Activated T-cell treated with anti-CD3 and anti-CD28 coated beads, Interleukin-2, amount 50 U/mL, for 24 hours (primary cell): ENCODE measurements around the gene PTTG1IP.
"Not testable (repeated sequence)": the region's sequence is repeated elsewhere in the genome, so short reads cannot be mapped to it uniquely, and the experiment has no call there.

Source experiments
- DNase-seq: peaks from one replicate; pipeline ENCODE4 v3.0.0-alpha.2; 2020
- H3K27ac Mint-ChIP-seq: 2 replicates; pipeline ENCODE4 v1.8.0; 2020; ENCODE audit warnings: mild to moderate bottlenecking, mixed read lengths
- H3K27me3 Mint-ChIP-seq: 2 replicates; pipeline ENCODE4 v1.8.0; 2020; ENCODE audit warnings: mixed read lengths
- H3K36me3 Mint-ChIP-seq: 2 replicates; pipeline ENCODE4 v1.8.0; 2020; ENCODE audit warnings: low read depth, mixed read lengths
- H3K4me1 Mint-ChIP-seq: 2 replicates; pipeline ENCODE4 v1.8.0; 2020; ENCODE audit warnings: low read depth, mixed read lengths
- H3K4me3 Mint-ChIP-seq: 2 replicates; pipeline ENCODE4 v1.8.0; 2020; ENCODE audit warnings: mild to moderate bottlenecking, moderate library complexity, mixed read lengths
- H3K9me3 Mint-ChIP-seq: 2 replicates; pipeline ENCODE4 v1.8.0; 2020; ENCODE audit warnings: mixed read lengths

Gene PTTG1IP

DNA sequence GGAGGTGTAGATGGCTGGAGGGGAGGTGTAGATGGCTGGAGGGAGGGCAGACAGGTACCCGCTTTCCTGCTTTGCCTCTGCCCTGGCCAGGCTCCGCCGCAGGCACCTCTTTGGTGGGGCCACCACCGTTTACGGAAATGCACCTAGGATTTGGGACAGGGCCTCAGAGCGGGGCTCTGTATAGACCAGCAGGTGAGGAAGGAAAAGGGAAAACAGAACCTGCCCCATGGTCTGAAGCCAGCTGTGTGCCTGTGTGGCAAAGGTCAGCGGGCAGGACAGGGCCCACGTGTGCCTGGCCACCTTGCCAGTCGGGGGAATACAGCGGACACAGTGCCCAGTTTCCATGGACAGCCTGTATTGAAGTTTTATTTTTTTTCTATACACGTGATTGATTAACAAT is 12.1 kb upstream of the PTTG1IP start:
- H3K4me1 Mint-ChIP-seq: peaks cover 19% of the 10 kb centered on the region

GRCh38 chr21:44884097-44884496 is 10.6 kb upstream of the PTTG1IP start:
- DNase-seq: no peak
- peak overlapping the region; percentile 26 for H3K27ac Mint-ChIP-seq
- H3K36me3 Mint-ChIP-seq: peaks cover 31% of the 10 kb centered on the region
- no peaks in the 10 kb centered on the region for H3K9me3 Mint-ChIP-seq
- H3K27me3 Mint-ChIP-seq: no peaks in the 10 kb centered on the region
- H3K4me3 Mint-ChIP-seq: no peak overlapping the region
- peaks cover 23% of the 10 kb centered on the region for H3K4me1 Mint-ChIP-seq

More for the DNA sequence above, 12.1 kb upstream of the PTTG1IP start:
- no peak for DNase-seq
- Mint-ChIP-seq H3K36me3 (peaks cover 43% of the 10 kb centered on the region), H3K4me3 (no peak overlapping the region), H3K27ac (no peak overlapping the region), H3K27me3 (no peaks in the 10 kb centered on the region), H3K9me3 (no peaks in the 10 kb centered on the region)

GRCh38 chr21:44883250-44883649 is 9.8 kb upstream of the PTTG1IP start:
- H3K27me3 Mint-ChIP-seq: no peaks in the 10 kb centered on the region
- H3K36me3 Mint-ChIP-seq: peaks cover 28% of the 10 kb centered on the region
- peak overlapping the region; percentile 59 for H3K27ac Mint-ChIP-seq
- DNase-seq: no peak
- H3K4me1 Mint-ChIP-seq: peaks cover 23% of the 10 kb centered on the region
- no peaks in the 10 kb centered on the region for H3K9me3 Mint-ChIP-seq
- H3K4me3 Mint-ChIP-seq: no peak overlapping the region

DNA sequence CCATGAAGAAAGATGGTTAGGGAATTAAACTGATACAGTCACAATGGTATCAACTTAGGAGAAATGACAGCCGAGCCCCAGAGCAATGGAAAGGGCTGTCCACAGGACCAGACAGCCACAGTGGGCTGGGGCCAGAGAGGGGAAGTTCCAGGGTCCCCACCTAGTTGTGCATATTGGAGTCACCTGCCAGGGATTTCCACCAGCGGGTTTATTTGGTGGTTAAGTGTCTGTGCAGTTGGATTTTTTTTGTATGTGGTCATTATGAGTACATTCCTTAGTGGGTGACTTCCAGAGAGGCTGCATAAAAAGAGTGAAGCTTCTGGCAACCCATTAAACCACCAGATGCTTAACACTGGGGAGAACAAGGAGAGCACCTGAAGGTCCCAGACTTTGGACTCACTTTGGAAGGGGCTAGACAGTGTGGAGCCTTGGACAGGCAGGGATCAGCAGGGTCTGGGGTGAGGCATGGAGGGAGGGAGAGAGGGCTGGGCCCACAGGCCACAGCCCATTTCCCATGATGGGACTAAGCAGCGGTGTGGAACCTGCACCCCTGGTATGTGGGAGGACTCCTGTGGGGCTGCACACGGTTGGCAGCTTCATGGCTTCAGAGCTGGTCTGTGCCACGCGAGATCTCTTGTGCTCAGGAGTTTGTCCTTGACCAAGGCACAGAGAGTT is 7.8 kb upstream of the PTTG1IP start:
- no peak overlapping the region for H3K4me3 Mint-ChIP-seq
- peak overlapping the region; percentile 76 for H3K27ac Mint-ChIP-seq
- H3K27me3 Mint-ChIP-seq: no peaks in the 10 kb centered on the region

DNA sequence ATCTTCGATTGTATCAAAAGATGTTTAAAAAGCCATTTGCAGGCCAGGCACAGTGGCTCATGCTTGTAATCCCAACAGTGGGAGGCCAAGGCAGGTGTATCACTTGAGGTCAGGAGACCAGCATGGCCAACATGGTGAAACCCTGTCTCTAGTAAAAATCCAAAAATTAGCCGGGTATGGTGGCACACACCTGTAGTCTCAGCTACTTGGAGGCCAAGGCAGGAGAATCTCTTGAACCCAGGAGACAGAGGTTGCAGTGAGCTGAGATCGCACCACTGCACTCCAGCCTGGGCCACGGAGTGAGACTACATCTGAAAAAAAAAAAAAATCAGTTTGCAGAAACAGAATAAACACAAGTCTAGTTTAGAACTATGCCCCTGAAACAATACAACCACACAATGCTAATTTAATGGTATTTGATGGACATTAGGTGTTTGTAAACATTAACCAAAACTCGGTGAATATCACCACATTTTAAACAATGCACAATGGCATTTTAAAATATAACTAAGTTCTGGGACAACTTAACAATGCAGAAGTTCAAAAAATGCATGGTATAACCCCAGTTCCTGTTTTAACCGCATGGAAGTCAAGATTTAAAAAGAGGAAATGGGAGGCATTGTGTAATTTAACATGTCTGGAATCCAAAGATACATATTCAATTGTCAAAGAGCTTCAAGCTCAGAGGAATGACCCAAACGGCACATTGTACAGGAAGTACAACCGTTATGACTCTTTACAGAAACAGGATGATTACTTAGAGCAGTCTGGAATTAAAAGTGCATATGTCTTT is 7.1 kb upstream of the PTTG1IP start:
- DNase-seq: no peak
- Mint-ChIP-seq H3K27me3 (no peaks in the 10 kb centered on the region), H3K9me3 (no peaks in the 10 kb centered on the region), H3K4me3 (no peak overlapping the region), H3K36me3 (peaks cover 2% of the 10 kb centered on the region), H3K27ac (peak overlapping the region; percentile 76), H3K4me1 (peaks cover 25% of the 10 kb centered on the region)

More for the DNA sequence above, 7.8 kb upstream of the PTTG1IP start:
- Mint-ChIP-seq H3K4me1 (peaks cover 23% of the 10 kb centered on the region), H3K9me3 (no peaks in the 10 kb centered on the region), H3K36me3 (peaks cover 9% of the 10 kb centered on the region)
- DNase-seq: no peak

GRCh38 chr21:44879238-44879637 is 5.7 kb upstream of the PTTG1IP start:
- not testable (repeated sequence) for DNase-seq, H3K36me3 Mint-ChIP-seq, H3K27ac Mint-ChIP-seq, H3K9me3 Mint-ChIP-seq, H3K27me3 Mint-ChIP-seq, H3K4me3 Mint-ChIP-seq
- H3K4me1 Mint-ChIP-seq: peaks cover 39% of the 10 kb centered on the region

DNA sequence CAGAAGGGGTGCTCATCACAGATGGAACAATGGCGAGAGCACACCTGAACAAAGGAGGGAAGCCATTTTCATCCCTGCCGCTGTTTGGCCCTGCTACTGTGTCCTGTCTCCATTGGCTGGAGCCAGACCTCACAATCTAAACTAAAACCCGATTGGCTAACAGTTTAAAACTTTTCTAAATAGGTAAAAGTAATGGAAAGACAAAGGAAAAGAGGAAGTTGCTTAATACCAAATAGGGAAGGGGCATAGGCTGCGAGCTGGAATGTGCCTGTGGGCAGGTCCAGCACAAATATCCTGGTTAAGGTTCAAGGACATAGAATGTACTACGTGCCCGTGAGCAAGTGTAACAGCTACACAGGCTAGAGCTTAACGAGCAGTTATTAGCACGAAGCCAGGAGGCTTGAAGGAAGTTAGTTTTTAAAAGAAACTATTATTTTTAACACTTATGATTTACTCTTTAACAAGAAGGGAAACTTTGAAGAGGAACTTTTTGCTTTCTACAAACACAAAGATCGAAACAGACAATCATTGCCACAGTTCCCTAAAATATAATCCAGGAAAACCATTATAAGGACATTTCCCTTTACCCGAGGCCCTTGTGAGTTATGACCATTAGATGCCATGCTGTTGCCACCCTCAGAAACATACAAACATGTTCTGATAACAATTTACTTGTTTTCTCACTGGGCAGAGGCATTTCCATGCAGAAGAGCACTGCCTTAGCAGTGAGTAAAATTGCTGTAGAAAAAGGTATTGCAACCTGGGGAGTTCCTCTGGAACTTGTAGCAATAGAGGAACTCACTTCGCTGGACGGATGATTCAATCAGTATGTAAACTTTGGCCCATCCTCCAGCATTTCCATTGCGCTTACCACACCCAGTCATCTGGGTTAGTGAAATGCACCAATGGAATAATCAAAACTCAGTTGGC is 4.8 kb upstream of the PTTG1IP start:
- Mint-ChIP-seq H3K4me1 (peaks cover 40% of the 10 kb centered on the region), H3K27ac (no peak overlapping the region), H3K9me3 (no peaks in the 10 kb centered on the region), H3K36me3 (no peaks in the 10 kb centered on the region), H3K4me3 (no peak overlapping the region), H3K27me3 (no peaks in the 10 kb centered on the region)
- no peak for DNase-seq

GRCh38 chr21:44876849-44877575 is 3.5 kb upstream of the PTTG1IP start:
- H3K36me3 Mint-ChIP-seq: peaks cover 3% of the 10 kb centered on the region
- H3K4me3 Mint-ChIP-seq: no peak overlapping the region
- no peak for DNase-seq
- H3K9me3 Mint-ChIP-seq: no peaks in the 10 kb centered on the region
- no peak overlapping the region for H3K27ac Mint-ChIP-seq
- H3K27me3 Mint-ChIP-seq: no peaks in the 10 kb centered on the region
- peaks cover 42% of the 10 kb centered on the region for H3K4me1 Mint-ChIP-seq

GRCh38 chr21:44875316-44875700 is 1.8 kb upstream of the PTTG1IP start:
- Mint-ChIP-seq H3K9me3 (no peaks in the 10 kb centered on the region), H3K27ac (peak overlapping the region; percentile 87), H3K36me3 (peaks cover 3% of the 10 kb centered on the region), H3K4me3 (peak overlapping the region; percentile 83), H3K27me3 (no peaks in the 10 kb centered on the region), H3K4me1 (peaks cover 42% of the 10 kb centered on the region)
- DNase-seq: no peak

GRCh38 chr21:44874497-44875315 is 1.2 kb upstream of the PTTG1IP start:
- peak overlapping the region; percentile 87 for H3K27ac Mint-ChIP-seq
- no peaks in the 10 kb centered on the region for H3K27me3 Mint-ChIP-seq
- peak overlapping the region; percentile 83 for H3K4me3 Mint-ChIP-seq
- no peaks in the 10 kb centered on the region for H3K9me3 Mint-ChIP-seq
- peaks cover 3% of the 10 kb centered on the region for H3K36me3 Mint-ChIP-seq
- peaks cover 47% of the 10 kb centered on the region for H3K4me1 Mint-ChIP-seq
- DNase-seq: peak; percentile 67

- Mint-ChIP-seq H3K4me3 (peak overlapping the region; percentile 83), H3K27ac (peak overlapping the region; percentile 87), H3K4me1 (peaks cover 50% of the 10 kb centered on the region), H3K27me3 (no peaks in the 10 kb centered on the region), H3K9me3 (no peaks in the 10 kb centered on the region), H3K36me3 (peaks cover 3% of the 10 kb centered on the region)
- DNase-seq: no peak
These were observed 678 bp upstream of the PTTG1IP start for GRCh38 chr21:44874240-44874496.

DNA sequence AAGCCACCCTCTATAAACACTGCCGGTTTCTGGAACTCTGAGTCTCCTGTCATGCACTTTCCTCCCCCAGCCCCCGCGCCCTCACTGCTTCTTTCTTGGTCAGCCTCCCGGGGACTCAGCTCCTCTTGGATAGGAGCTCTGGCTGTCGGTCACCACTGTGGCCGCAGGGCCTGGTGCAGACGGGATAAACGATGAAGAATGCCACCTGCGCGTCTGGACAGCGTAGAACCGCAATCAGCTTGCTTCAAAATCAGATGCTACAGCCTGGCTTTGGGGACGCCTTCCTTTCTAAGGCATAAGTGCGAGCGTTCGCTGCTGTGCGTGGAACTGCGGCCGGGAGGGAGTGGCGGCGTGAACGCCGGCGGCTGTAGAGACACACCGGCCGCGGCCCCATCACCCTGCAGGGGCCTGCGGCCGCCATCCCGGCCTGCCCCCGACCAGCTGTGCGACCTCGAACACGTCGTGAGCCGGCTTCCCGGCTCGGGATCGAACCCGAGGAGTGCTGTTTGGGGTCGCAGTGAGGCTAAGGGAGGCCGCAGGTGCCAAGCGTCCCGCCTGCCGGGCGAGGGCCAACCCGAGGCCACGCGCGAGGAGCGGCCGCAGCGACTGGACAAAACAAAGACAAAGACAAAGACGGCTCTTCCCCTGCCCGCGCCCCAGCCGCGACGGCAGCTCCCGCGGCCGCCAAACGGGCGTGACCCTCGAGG is 688 bp downstream of the PTTG1IP start:
- no peaks in the 10 kb centered on the region for H3K9me3 Mint-ChIP-seq
- no peak for DNase-seq
- H3K36me3 Mint-ChIP-seq: peaks cover 8% of the 10 kb centered on the region
- peak overlapping the region; percentile 91 for H3K27ac Mint-ChIP-seq
- peak overlapping the region; percentile 90 for H3K4me3 Mint-ChIP-seq
- no peaks in the 10 kb centered on the region for H3K27me3 Mint-ChIP-seq
- H3K4me1 Mint-ChIP-seq: peaks cover 64% of the 10 kb centered on the region

- Mint-ChIP-seq H3K27me3 (no peaks in the 10 kb centered on the region), H3K4me1 (peaks cover 69% of the 10 kb centered on the region), H3K9me3 (no peaks in the 10 kb centered on the region), H3K36me3 (peaks cover 11% of the 10 kb centered on the region), H3K27ac (peak overlapping the region; percentile 91), H3K4me3 (peak overlapping the region; percentile 90)
- no peak for DNase-seq
These were observed 1.2 kb downstream of the PTTG1IP start for GRCh38 chr21:44872323-44872648.
